Measurements from ENCODE around the gene ATP2B2. TPM values are rescaled to one million over a fixed set of nuclear protein-coding genes. Genes with fewer than 3 reads are reported as not detected.

The ATP2B2 gene
- total and polyA plus RNA-seq, 2 experiments from 2014 or later = 0.66 to 1.8 TPM

GRCh38 chr3:10497439-10497838 lies 7.9 kb downstream of the ATP2B2 start:
- no peak overlapping the region for H2AFZ ChIP-seq
- no peaks in the 10 kb centered on the region for H3K36me3 ChIP-seq (replicated peaks; ENCODE audit: insufficient read depth, low read depth)
- 69% methylated on average over 4 of the region's 4 CpGs for WGBS (ENCODE audit: low lambda C conversion rate, missing lambda C conversion rate)
- H3K79me2 ChIP-seq = no peaks in the 10 kb centered on the region
- no peaks in the 10 kb centered on the region for H3K27me3 ChIP-seq
- H3K9me2 ChIP-seq (replicated peaks; ENCODE audit: insufficient read depth) = no peaks in the 10 kb centered on the region
- H3K4me3 ChIP-seq = no peak overlapping the region
- H4K20me1 ChIP-seq (ENCODE audit: insufficient read depth, poor library complexity, severe bottlenecking) = no peaks in the 10 kb centered on the region
- no peak overlapping the region for H3K4me2 ChIP-seq
- no peak overlapping the region for H3K27ac ChIP-seq
- DNase-seq (ENCODE audit: low spot score) = no peak
- TF ChIP-seq CTCF (IDR thresholded peaks at IDR 0.05; ENCODE audit: poor library complexity) = no peak
- no peak for TF ChIP-seq EZH2 (IDR thresholded peaks at IDR 0.05; ENCODE audit: borderline replicate concordance)
- H3K4me1 ChIP-seq (ENCODE audit: insufficient read depth) = no peaks in the 10 kb centered on the region
- no peaks in the 10 kb centered on the region for H3K9me3 ChIP-seq (ENCODE audit: low read depth)

- TF ChIP-seq EZH2phosphoT487 (IDR thresholded peaks at IDR 0.05; ENCODE audit: low read depth, severe bottlenecking, unreplicated experiment) (no peak), CTCF (IDR thresholded peaks at IDR 0.05; ENCODE audit: poor library complexity) (no peak), EZH2 (IDR thresholded peaks at IDR 0.05; ENCODE audit: borderline replicate concordance) (no peak)
- 78% methylated on average over 11 of the region's 11 CpGs for WGBS (ENCODE audit: low lambda C conversion rate, missing lambda C conversion rate)
Measured at GRCh38 chr3:10496121-10496863, 9.1 kb downstream of the ATP2B2 start.

GRCh38 chr3:10495614-10496013 lies 9.8 kb downstream of the ATP2B2 start:
- H3K9me3 ChIP-seq (ENCODE audit: low read depth) = no peaks in the 10 kb centered on the region
- H3K79me2 ChIP-seq = no peaks in the 10 kb centered on the region
- H3K27me3 ChIP-seq = no peaks in the 10 kb centered on the region
- no peaks in the 10 kb centered on the region for H3K36me3 ChIP-seq (replicated peaks; ENCODE audit: insufficient read depth, low read depth)
- H3K27ac ChIP-seq = no peak overlapping the region
- TF ChIP-seq EZH2phosphoT487 (IDR thresholded peaks at IDR 0.05; ENCODE audit: low read depth, severe bottlenecking, unreplicated experiment) (no peak), EZH2 (IDR thresholded peaks at IDR 0.05; ENCODE audit: borderline replicate concordance) (no peak), CTCF (IDR thresholded peaks at IDR 0.05; ENCODE audit: poor library complexity) (no peak)
- DNase-seq (ENCODE audit: low spot score) = no peak
- H2AFZ ChIP-seq = no peak overlapping the region
- H4K20me1 ChIP-seq (ENCODE audit: insufficient read depth, poor library complexity, severe bottlenecking) = no peaks in the 10 kb centered on the region
- H3K9me2 ChIP-seq (replicated peaks; ENCODE audit: insufficient read depth) = no peaks in the 10 kb centered on the region
- H3K4me3 ChIP-seq = no peak overlapping the region
- no peaks in the 10 kb centered on the region for H3K4me1 ChIP-seq (ENCODE audit: insufficient read depth)
- 62% methylated on average over 5 of the region's 5 CpGs for WGBS (ENCODE audit: low lambda C conversion rate, missing lambda C conversion rate)
- H3K4me2 ChIP-seq = no peak overlapping the region

More at GRCh38 chr3:10496121-10496863, 9.1 kb downstream of the ATP2B2 start:
- Histone ChIP-seq H3K27ac (no peak overlapping the region), H2AFZ (no peak overlapping the region), H3K4me3 (no peak overlapping the region), H3K79me2 (no peaks in the 10 kb centered on the region), H3K4me2 (no peak overlapping the region), H3K36me3 (replicated peaks; ENCODE audit: insufficient read depth, low read depth) (no peaks in the 10 kb centered on the region), H4K20me1 (ENCODE audit: insufficient read depth, poor library complexity, severe bottlenecking) (no peaks in the 10 kb centered on the region), H3K9me2 (replicated peaks; ENCODE audit: insufficient read depth) (no peaks in the 10 kb centered on the region), H3K9me3 (ENCODE audit: low read depth) (no peaks in the 10 kb centered on the region), H3K4me1 (ENCODE audit: insufficient read depth) (no peaks in the 10 kb centered on the region), H3K27me3 (no peaks in the 10 kb centered on the region)
- no peak for DNase-seq (ENCODE audit: low spot score)
